OCI-LY3 (cell line): ENCODE measurements around the gene HEXIM1.

Experiments used
- H2AFZ ChIP-seq: fragments of 200-600, 300-600 bp; shearing (Covaris generic); 2 replicates; pipeline ENCODE4 v1.6.0; 2014; ENCODE audit warnings: antibody characterized with exemption, low read depth, low read length
- H3K27ac ChIP-seq: fragments of 200-600, 300-600 bp; sonication (generic); 2 replicates; pipeline ENCODE4 v1.5.1; 2014; ENCODE audit warnings: mild to moderate bottlenecking, low read length, moderate library complexity, mixed read lengths
- H3K27me3 ChIP-seq: fragments of 200-600, 300-600 bp; sonication (generic); 2 replicates; pipeline ENCODE4 v1.6.1; 2014; ENCODE audit warnings: low read depth, low read length, mixed read lengths
- H3K36me3 ChIP-seq: fragments of 200-600, 300-600 bp; sonication (generic); replicated peaks from 2 replicates; pipeline ENCODE3; 2014; ENCODE audit warnings: low read depth, low read length, mixed read lengths
- H3K4me1 ChIP-seq: fragments of 300-600, 200-600 bp; sonication (generic); 2 replicates; pipeline ENCODE4 v1.6.1; 2014; ENCODE audit warnings: low read length, mixed read lengths
- H3K4me2 ChIP-seq: fragments of 200-600, 300-600 bp; sonication (generic); 2 replicates; pipeline ENCODE4 v1.6.1; 2014; ENCODE audit warnings: low read length, mixed read lengths
- H3K4me3 ChIP-seq: fragments of 300-600, 200-600 bp; sonication (generic); 2 replicates; pipeline ENCODE4 v1.5.1; 2014; ENCODE audit warnings: antibody characterized with exemption, mild to moderate bottlenecking, low read length, moderate library complexity
- H3K79me2 ChIP-seq: fragments of 300-600, 200-600 bp; shearing (Covaris generic); 2 replicates; pipeline ENCODE4 v1.6.1; 2014; ENCODE audit warnings: mild to moderate bottlenecking, low read length, mixed read lengths
- H3K9ac ChIP-seq: fragments of 300-600, 200-600 bp; shearing (Covaris generic); 2 replicates; pipeline ENCODE4 v1.6.0; 2014; ENCODE audit warnings: mild to moderate bottlenecking, low read length, moderate library complexity
- H3K9me3 ChIP-seq: fragments of 200-600, 300-600 bp; shearing (Covaris generic); 2 replicates; pipeline ENCODE4 v1.6.1; 2014; ENCODE audit warnings: low read length, mixed read lengths; ENCODE audit not compliant: insufficient read depth
- H4K20me1 ChIP-seq: fragments of 200-600, 300-600 bp; sonication (generic); 2 replicates; pipeline ENCODE4 v1.6.1; 2016; ENCODE audit warnings: low read length, mixed read lengths; ENCODE audit not compliant: insufficient read depth
- CTCF ChIP-seq: fragments of 200-600, 300-600 bp; sonication (generic); IDR thresholded peaks from 2 replicates; pipeline ENCODE4 v1.5.1; 2014; ENCODE audit warnings: antibody characterized with exemption, low read length, low read depth
- EZH2phosphoT487 ChIP-seq: fragments of 200-600 bp; shearing (Covaris generic); IDR thresholded peaks from 2 replicates; pipeline ENCODE4 v1.6.1; 2018; ENCODE audit warnings: antibody characterized with exemption, mixed run types, low read depth

The HEXIM1 gene

GRCh38 chr17:45110676-45111611 is 37.3 kb upstream of the HEXIM1 start:
- H4K20me1 ChIP-seq: no peaks in the 10 kb centered on the region
- no peak overlapping the region for H2AFZ ChIP-seq
- H3K4me3 ChIP-seq: no peak overlapping the region
- H3K27me3 ChIP-seq: no peaks in the 10 kb centered on the region
- no peak overlapping the region for H3K9ac ChIP-seq
- no peaks in the 10 kb centered on the region for H3K9me3 ChIP-seq
- no peak overlapping the region for H3K4me2 ChIP-seq
- H3K79me2 ChIP-seq: no peaks in the 10 kb centered on the region
- H3K27ac ChIP-seq: no peak overlapping the region
- H3K4me1 ChIP-seq: peaks cover 7% of the 10 kb centered on the region; the same call in 1 of the 2 replicates
- TF ChIP-seq EZH2phosphoT487 (no peak), CTCF (no peak)
- H3K36me3 ChIP-seq: peaks cover 26% of the 10 kb centered on the region

- Histone ChIP-seq H3K27me3 (no peaks in the 10 kb centered on the region), H3K4me2 (no peak overlapping the region), H3K9me3 (no peaks in the 10 kb centered on the region), H3K9ac (no peak overlapping the region), H3K4me3 (no peak overlapping the region), H3K79me2 (no peaks in the 10 kb centered on the region), H4K20me1 (no peaks in the 10 kb centered on the region), H3K27ac (no peak overlapping the region), H2AFZ (no peak overlapping the region), H3K36me3 (peaks cover 18% of the 10 kb centered on the region), H3K4me1 (peaks cover 7% of the 10 kb centered on the region; the same call in 1 of the 2 replicates)
- TF ChIP-seq EZH2phosphoT487 (no peak), CTCF (no peak)
Measured at GRCh38 chr17:45111850-45112249, 36.4 kb upstream of the HEXIM1 start.

- Histone ChIP-seq H3K27ac (no peak overlapping the region), H3K79me2 (no peaks in the 10 kb centered on the region), H3K4me3 (no peak overlapping the region), H3K4me1 (peaks cover 7% of the 10 kb centered on the region; the same call in 1 of the 2 replicates), H3K9ac (no peak overlapping the region), H3K27me3 (no peaks in the 10 kb centered on the region), H3K9me3 (no peaks in the 10 kb centered on the region), H3K36me3 (peaks cover 8% of the 10 kb centered on the region), H2AFZ (no peak overlapping the region), H4K20me1 (no peaks in the 10 kb centered on the region), H3K4me2 (no peak overlapping the region)
- TF ChIP-seq EZH2phosphoT487: no peak
- TF ChIP-seq CTCF: no peak
Measured at GRCh38 chr17:45112559-45113423, 35.5 kb upstream of the HEXIM1 start.

GRCh38 chr17:45113424-45113754 is 34.9 kb upstream of the HEXIM1 start:
- Histone ChIP-seq H2AFZ (no peak overlapping the region), H3K79me2 (no peaks in the 10 kb centered on the region), H3K4me2 (no peak overlapping the region), H4K20me1 (no peaks in the 10 kb centered on the region), H3K4me3 (no peak overlapping the region), H3K9ac (no peak overlapping the region), H3K4me1 (peaks cover 7% of the 10 kb centered on the region; the same call in 1 of the 2 replicates), H3K36me3 (peaks cover 3% of the 10 kb centered on the region), H3K9me3 (no peaks in the 10 kb centered on the region), H3K27ac (no peak overlapping the region), H3K27me3 (no peaks in the 10 kb centered on the region)
- TF ChIP-seq EZH2phosphoT487: no peak
- no peak for TF ChIP-seq CTCF
